ENCODE data around the gene SYT17. TPM values are rescaled to one million over a fixed set of nuclear protein-coding genes. Genes with fewer than 3 reads are reported as not detected.

SYT17 gene
- total and polyA plus RNA-seq, 8 donors = 12.3 to 26.3 (median 15.2) TPM

DNA sequence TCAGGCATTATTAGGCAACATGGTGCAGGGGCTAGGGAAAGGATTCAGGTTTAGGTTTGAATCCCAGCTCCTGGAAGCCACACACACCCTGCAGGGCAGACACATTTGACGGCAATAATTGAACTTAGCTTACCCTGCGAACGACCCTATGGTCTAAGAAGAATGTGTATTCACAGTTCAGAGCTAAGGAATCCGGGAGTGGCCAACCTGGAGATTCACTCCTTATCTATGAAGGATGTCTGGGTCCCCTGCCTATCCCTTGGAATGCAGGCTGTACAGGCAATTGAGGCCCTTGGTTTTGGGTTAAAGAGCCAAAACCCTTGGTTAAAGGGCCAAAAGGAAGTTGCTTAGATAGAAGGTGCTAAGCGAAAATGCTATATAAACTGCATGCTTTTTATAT, 2.9 kb upstream of the SYT17 start:
- intact Hi-C loops (cut with DNase I) = loop anchor here in 1 of 2 donors (10.0 kb wide), 1 partner anchor 80 kb away; no protein-coding TSS in a partner anchor
- H3K9me3 ChIP-seq = peaks cover 0 to 4% of the 10 kb centered on the region in 2 donors
- H3K27ac ChIP-seq = no peak overlapping the region
- no peak overlapping the region for H3K4me3 ChIP-seq
- no peak for DNase-seq
- TF ChIP-seq, protein P1, sequence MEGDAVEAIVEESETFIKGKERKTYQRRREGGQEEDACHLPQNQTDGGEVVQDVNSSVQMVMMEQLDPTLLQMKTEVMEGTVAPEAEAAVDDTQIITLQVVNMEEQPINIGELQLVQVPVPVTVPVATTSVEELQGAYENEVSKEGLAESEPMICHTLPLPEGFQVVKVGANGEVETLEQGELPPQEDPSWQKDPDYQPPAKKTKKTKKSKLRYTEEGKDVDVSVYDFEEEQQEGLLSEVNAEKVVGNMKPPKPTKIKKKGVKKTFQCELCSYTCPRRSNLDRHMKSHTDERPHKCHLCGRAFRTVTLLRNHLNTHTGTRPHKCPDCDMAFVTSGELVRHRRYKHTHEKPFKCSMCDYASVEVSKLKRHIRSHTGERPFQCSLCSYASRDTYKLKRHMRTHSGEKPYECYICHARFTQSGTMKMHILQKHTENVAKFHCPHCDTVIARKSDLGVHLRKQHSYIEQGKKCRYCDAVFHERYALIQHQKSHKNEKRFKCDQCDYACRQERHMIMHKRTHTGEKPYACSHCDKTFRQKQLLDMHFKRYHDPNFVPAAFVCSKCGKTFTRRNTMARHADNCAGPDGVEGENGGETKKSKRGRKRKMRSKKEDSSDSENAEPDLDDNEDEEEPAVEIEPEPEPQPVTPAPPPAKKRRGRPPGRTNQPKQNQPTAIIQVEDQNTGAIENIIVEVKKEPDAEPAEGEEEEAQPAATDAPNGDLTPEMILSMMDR (IDR thresholded peaks at IDR 0.05) = no peak
- no peaks in the 10 kb centered on the region for H3K36me3 ChIP-seq
- no peak for ATAC-seq
- H3K4me1 ChIP-seq = peaks cover 0 to 24% of the 10 kb centered on the region in 2 donors
- peaks cover 0 to 31% of the 10 kb centered on the region in 2 donors for H3K27me3 ChIP-seq

DNA sequence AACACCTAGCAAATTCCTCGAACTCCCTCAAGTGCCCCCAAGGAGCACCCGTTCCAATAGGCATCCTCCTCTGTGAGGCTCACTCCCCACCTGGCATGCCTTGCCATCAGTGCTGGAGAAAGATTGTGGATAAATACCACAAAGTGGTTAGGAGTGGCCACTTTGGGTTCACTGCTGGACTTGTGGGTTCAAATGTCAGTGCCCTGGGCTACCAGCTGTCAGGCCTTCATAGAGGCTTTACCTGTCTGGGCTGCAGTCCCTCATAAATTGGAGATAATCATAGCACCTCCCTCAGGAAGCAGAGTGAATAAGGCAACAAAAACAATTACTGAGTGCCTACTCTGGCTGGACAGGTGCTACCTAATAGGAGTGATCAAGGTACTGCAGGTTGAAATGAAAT, 1.5 kb upstream of the SYT17 start:
- ATAC-seq = peak; percentile 65
- intact Hi-C loops (cut with DNase I) = loop anchor here in 1 of 2 donors (10.0 kb wide), 1 partner anchor 82 kb away; no protein-coding TSS in a partner anchor
- Histone ChIP-seq H3K36me3 (no peaks in the 10 kb centered on the region), H3K4me3 (no peak overlapping the region), H3K27me3 (peaks cover 0 to 31% of the 10 kb centered on the region in 2 donors), H3K27ac (no peak overlapping the region), H3K4me1 (peaks cover 0 to 24% of the 10 kb centered on the region in 2 donors), H3K9me3 (peaks cover 0 to 4% of the 10 kb centered on the region in 2 donors)
- TF ChIP-seq, protein P1 (IDR thresholded peaks at IDR 0.05) = no peak
- DNase-seq = peak in 1 of 4 donors; percentile 66

DNA sequence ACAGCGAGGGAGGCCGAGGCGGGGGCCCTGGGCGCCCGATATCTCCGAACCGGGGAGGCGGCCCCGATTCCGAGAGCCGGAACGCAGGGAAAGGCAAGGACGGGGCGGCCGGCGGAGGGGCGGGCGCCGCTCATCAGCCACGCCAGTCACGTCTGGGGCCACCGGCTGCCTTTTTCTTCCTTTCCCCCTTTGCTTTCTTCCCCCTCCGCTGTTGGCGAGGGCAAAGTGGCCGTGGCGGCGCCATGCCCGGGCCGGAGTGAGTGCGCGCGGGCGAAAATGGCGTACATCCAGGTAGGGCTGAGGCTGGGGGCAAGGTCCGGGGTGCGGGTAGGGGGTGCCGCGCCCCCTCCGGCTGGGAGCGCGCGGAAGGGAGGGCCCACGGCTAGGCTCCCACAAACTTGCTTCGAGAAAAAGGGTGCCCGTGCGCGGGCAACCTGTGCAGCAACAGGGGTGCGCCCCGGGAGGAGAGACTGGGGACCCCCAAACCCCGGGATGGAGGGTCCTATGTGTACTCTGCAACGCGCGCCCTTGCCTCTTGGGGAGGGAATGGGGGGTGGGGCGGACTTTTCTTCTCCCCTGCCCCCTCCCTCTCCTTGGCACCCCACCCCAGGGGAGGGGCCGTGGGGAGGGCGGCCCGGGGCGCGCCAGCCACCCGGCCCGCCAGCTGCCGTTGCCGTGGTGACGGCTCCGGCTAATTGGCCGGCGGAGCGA, 486 bp downstream of the SYT17 start:
- TF ChIP-seq, protein P1 (IDR thresholded peaks at IDR 0.05) = no peak
- H3K4me1 ChIP-seq = peaks cover 0 to 24% of the 10 kb centered on the region in 2 donors
- peak overlapping the region; percentile 17 to 75 for H3K27ac ChIP-seq
- H3K27me3 ChIP-seq = peaks cover 0 to 31% of the 10 kb centered on the region in 2 donors
- intact Hi-C loops (cut with DNase I) = loop anchor here in 1 of 2 donors (10.0 kb wide), 1 partner anchor 84 kb away; no protein-coding TSS in a partner anchor
- H3K4me3 ChIP-seq = peak overlapping the region; percentile 61 to 71
- H3K9me3 ChIP-seq = no peaks in the 10 kb centered on the region
- DNase-seq = peak; percentile 34 to 85 (median 51)
- peak; percentile 70 for ATAC-seq
- no peaks in the 10 kb centered on the region for H3K36me3 ChIP-seq

DNA sequence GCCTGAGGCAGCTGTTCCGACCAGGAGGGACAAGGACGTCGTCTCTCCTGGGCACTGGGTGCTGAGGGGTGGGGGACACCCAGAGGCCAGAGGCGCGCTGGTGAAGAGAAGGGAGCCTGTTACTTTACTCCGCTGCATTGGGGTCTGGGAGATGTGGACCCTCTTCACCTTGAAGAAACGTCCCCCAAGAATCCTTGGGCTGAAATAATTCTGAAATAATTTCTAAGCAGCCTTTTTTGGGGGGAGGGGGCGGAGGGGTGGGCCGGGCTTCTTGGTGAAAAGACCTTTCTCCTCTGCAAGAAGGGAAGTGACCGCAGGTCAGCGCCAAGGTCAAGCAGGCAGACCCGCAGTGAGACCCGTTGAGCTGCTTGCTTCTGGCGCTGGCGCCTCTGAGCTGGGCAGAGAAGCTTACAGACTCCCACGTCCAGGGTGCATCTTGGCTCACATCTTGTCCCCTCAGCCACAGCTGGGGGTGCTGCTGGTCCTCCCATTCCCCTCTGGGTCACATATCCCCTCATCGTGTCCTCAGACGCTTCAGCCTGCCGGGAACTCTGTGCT, 1.1 kb downstream of the SYT17 start:
- intact Hi-C loops (cut with DNase I) = loop anchor here in 1 of 2 donors (10.0 kb wide), 1 partner anchor 84 kb away; no protein-coding TSS in a partner anchor
- peak overlapping the region; percentile 61 to 71 for H3K4me3 ChIP-seq
- peaks cover 0 to 31% of the 10 kb centered on the region in 2 donors for H3K27me3 ChIP-seq
- ATAC-seq (no peak), DNase-seq (no peak)
- TF ChIP-seq, protein P1 (IDR thresholded peaks at IDR 0.05) = no peak
- no peaks in the 10 kb centered on the region for H3K36me3 ChIP-seq
- peaks cover 0 to 24% of the 10 kb centered on the region in 2 donors for H3K4me1 ChIP-seq
- peak overlapping the region in 1 of 2 donors; percentile 75 for H3K27ac ChIP-seq
- no peaks in the 10 kb centered on the region for H3K9me3 ChIP-seq

DNA sequence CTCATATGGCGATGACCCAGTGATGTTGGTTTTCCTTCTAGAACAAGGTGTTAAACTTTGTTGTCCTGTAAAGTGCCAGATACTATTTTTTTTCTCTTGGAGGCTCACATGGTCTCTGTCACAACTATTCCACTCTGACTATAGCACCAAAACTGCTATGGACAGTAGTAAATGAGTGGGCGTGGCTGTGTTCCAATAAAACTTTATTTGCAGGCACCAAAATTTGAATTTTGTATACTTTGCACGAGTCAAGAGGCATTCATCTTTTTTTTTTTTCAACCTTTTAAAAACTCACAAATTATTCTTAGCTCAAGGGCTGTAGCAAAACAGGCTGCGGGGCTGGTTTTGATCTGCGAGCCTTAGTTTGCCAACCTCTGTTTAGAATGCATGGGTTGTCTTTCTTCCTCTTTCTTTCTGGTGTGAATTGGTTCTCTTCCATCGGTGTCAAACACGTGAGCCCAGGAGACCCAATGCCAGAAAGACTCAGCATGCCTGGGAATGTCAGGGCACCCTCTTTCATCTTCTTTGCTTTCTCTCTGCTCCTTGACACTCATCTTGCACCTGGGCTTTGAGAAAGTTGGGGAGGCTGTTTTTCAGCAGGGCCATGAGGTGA, 2.1 kb downstream of the SYT17 start:
- intact Hi-C loops (cut with DNase I) = no loop called here
- TF ChIP-seq, protein P1 (IDR thresholded peaks at IDR 0.05) = no peak
- ATAC-seq = no peak
- H3K9me3 ChIP-seq = no peaks in the 10 kb centered on the region
- no peak overlapping the region for H3K27ac ChIP-seq
- H3K4me1 ChIP-seq = peaks cover 0 to 24% of the 10 kb centered on the region in 2 donors
- DNase-seq = no peak
- no peak overlapping the region for H3K4me3 ChIP-seq
- peaks cover 0 to 31% of the 10 kb centered on the region in 2 donors for H3K27me3 ChIP-seq
- no peaks in the 10 kb centered on the region for H3K36me3 ChIP-seq
